ENCODE data around the gene CEP112. TPM values are rescaled to one million over a fixed set of nuclear protein-coding genes. Genes with fewer than 3 reads are reported as not detected.

Gene CEP112
- total RNA-seq, 2 experiments from 2014 or later = 1.2 to 1.5 TPM

GRCh38 chr17:66207936-66208335 is 16.0 kb upstream of the CEP112 start:
- Mint-ChIP-seq H3K4me1 (ENCODE audit: low read depth) (no peaks in the 10 kb centered on the region), H3K36me3 (ENCODE audit: low read depth) (no peaks in the 10 kb centered on the region), H3K9me3 (no peaks in the 10 kb centered on the region), H3K4me3 (no peak overlapping the region), H3K27me3 (no peaks in the 10 kb centered on the region), H3K27ac (no peak overlapping the region)
- POLR2A ChIA-PET = no interaction called here
- TF ChIP-seq CTCF (IDR thresholded peaks at IDR 0.05) = no peak
- CTCF ChIA-PET = no interaction called here
- ATAC-seq (no peak), DNase-seq (no peak)
- intact Hi-C loops (cut with micrococcal nuclease) = no loop called here

GRCh38 chr17:66203274-66204015 is 11.5 kb upstream of the CEP112 start:
- no peak for TF ChIP-seq CTCF (IDR thresholded peaks at IDR 0.05)
- Mint-ChIP-seq H3K36me3 (ENCODE audit: low read depth) (no peaks in the 10 kb centered on the region), H3K9me3 (no peaks in the 10 kb centered on the region), H3K27ac (no peak overlapping the region), H3K4me3 (no peak overlapping the region), H3K4me1 (ENCODE audit: low read depth) (peaks cover 16% of the 10 kb centered on the region), H3K27me3 (no peaks in the 10 kb centered on the region)
- ChIA-PET POLR2A (interaction anchor here (0.6 to 1.6 kb wide), 2 partner anchors 264 to 432 kb away, joined by 3 to 4 read pairs; no protein-coding TSS in a partner anchor), CTCF (interaction anchor here (0.6 to 2.5 kb wide), 2 partner anchors 9 to 37 kb away, joined by 4 to 15 read pairs; no protein-coding TSS in a partner anchor)
- intact Hi-C loops (cut with micrococcal nuclease) = loop anchor here (5.0 kb wide), 1 partner anchor 704 kb away; no protein-coding TSS in a partner anchor
- DNase-seq (no peak), ATAC-seq (no peak)

- Mint-ChIP-seq H3K4me1 (ENCODE audit: low read depth) (peaks cover 16% of the 10 kb centered on the region), H3K36me3 (ENCODE audit: low read depth) (no peaks in the 10 kb centered on the region), H3K27ac (no peak overlapping the region), H3K9me3 (no peaks in the 10 kb centered on the region), H3K27me3 (no peaks in the 10 kb centered on the region), H3K4me3 (no peak overlapping the region)
- peak; percentile 73 for TF ChIP-seq CTCF (IDR thresholded peaks at IDR 0.05)
- intact Hi-C loops (cut with micrococcal nuclease) = loop anchor here (5.0 kb wide), 1 partner anchor 707 kb away; no protein-coding TSS in a partner anchor
- CTCF ChIA-PET = interaction anchor here (0.6 to 3.3 kb wide), 26 partner anchors 9 to 781 kb away, joined by 3 to 15 read pairs (median 3); partner anchors contain the start of gene CEP112
- POLR2A ChIA-PET = interaction anchor here (1.6 kb wide), 1 partner anchor 9 kb away, joined by 6 read pairs; the partner anchor contains the start of gene CEP112
- DNase-seq (peak; percentile 59), ATAC-seq (peak; percentile 30)
Observed at GRCh38 chr17:66200685-66201092, 8.8 kb upstream of the CEP112 start.

GRCh38 chr17:66198242-66198641 is 6.3 kb upstream of the CEP112 start:
- Mint-ChIP-seq H3K4me3 (no peak overlapping the region), H3K9me3 (no peaks in the 10 kb centered on the region), H3K36me3 (ENCODE audit: low read depth) (no peaks in the 10 kb centered on the region), H3K4me1 (ENCODE audit: low read depth) (peaks cover 16% of the 10 kb centered on the region), H3K27me3 (no peaks in the 10 kb centered on the region), H3K27ac (no peak overlapping the region)
- intact Hi-C loops (cut with micrococcal nuclease) = no loop called here
- ChIA-PET POLR2A (interaction anchor here (1.3 kb wide), 1 partner anchor 476 kb away, joined by 4 read pairs; no protein-coding TSS in a partner anchor), CTCF (no interaction called here)
- no peak for TF ChIP-seq CTCF (IDR thresholded peaks at IDR 0.05)
- DNase-seq = no peak
- no peak for ATAC-seq

- H3K4me1 Mint-ChIP-seq (ENCODE audit: low read depth) = peaks cover 15% of the 10 kb centered on the region
- H3K9me3 Mint-ChIP-seq = no peaks in the 10 kb centered on the region
- no peaks in the 10 kb centered on the region for H3K27me3 Mint-ChIP-seq
- intact Hi-C loops (cut with micrococcal nuclease) = no loop called here
- no peaks in the 10 kb centered on the region for H3K36me3 Mint-ChIP-seq (ENCODE audit: low read depth)
- no peak for ATAC-seq
- H3K4me3 Mint-ChIP-seq = peak overlapping the region; percentile 78
- no peak for TF ChIP-seq CTCF (IDR thresholded peaks at IDR 0.05)
- CTCF ChIA-PET = interaction anchor here (1.0 to 2.5 kb wide), 3 partner anchors 9 to 963 kb away, joined by 3 to 15 read pairs (median 3); no protein-coding TSS in a partner anchor
- H3K27ac Mint-ChIP-seq = peak overlapping the region; percentile 57
- POLR2A ChIA-PET = interaction anchor here (1.6 kb wide), 1 partner anchor 9 kb away, joined by 6 read pairs; no protein-coding TSS in a partner anchor
- no peak for DNase-seq
Observed at GRCh38 chr17:66192378-66192687, 400 bp upstream of the CEP112 start.

Measured in activated CD8-positive, alpha-beta T cell treated with anti-CD3 and anti-CD28 coated beads for 36 hours (primary cell).